ENCODE measurements around the gene UNC5A.

GRCh38 chr5:176825957-176826356 lies 15.6 kb downstream of the UNC5A start:
- TF ChIP-seq POLR2A (IDR thresholded peaks at IDR 0.05) = no peak
- no peak for TF ChIP-seq CTCF (IDR thresholded peaks at IDR 0.05)
